HT-29 (cell line): Measurements from ENCODE around the gene FTH1. TPM values are rescaled to one million over a fixed set of nuclear protein-coding genes. Genes with fewer than 3 reads are reported as not detected.

Experiments used
- DNase-seq: peaks from one replicate; pipeline ENCODE4 v3.0.0-alpha.2; 2015; ENCODE audit warnings: low spot score
- total RNA-seq: library from RNA; depleted of rRNA; stranded (reverse); fragments of >200 nt; shearing (Covaris generic); gene quantifications from 2 replicates; pipeline ENCODE4 v1.2.3, GENCODE V29; 2014

Gene FTH1
- total RNA-seq, 1 experiment from 2014 or later = 2,077 TPM

DNA sequence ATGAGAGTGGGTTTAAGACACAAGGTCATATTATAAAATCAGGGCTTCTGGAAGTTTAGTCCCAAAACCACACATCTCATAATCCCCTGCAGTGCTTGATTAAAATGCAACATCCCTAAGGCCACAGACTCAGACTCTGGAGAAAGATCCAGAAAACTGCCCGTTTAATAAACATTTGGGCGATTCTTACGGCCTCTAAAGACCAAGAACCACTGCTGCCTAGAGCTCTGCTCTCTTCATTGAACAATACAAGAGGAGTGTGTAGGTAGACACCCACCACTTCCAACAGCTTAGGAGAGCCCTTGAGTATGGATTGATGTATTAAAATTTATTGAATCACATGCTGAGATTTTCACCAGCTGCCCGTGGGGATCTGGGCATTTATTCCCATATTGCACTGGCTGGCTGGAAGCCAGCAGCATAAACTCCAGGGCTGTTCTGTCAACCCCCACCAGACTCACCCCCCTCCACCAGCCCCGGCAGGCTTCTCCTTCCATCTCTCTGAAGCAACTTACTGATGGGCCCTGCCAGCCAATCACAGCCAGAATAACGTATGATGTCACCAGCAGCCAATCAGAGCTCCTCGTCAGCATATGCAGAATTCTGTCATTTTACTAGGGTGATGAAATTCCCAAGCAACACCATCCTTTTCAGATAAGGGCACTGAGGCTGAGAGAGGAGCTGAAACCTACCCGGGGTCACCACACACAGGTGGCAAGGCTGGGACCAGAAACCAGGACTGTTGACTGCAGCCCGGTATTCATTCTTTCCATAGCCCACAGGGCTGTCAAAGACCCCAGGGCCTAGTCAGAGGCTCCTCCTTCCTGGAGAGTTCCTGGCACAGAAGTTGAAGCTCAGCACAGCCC lies 18.0 kb downstream of the FTH1 start:
- peak; percentile 36 for DNase-seq

DNA sequence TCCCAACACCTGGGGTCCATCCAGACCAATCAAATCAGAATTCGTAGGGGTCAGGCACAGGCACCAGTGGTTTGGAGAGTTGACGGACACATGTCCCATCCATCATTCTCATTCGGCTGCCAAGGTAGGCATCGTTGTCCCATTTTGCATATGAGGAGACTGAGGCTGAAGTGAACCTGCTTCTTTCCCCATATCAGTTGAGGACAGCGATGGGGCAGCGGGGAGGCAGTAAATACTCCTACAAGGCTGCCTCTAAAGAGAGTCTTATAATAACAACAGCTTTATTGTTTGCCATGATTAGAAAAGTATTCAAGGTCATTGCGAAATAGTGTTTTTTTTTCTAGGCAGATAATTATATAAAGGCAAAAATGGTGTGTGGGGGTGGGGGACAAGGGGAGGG lies 18.9 kb downstream of the FTH1 start:
- DNase-seq = no peak

DNA sequence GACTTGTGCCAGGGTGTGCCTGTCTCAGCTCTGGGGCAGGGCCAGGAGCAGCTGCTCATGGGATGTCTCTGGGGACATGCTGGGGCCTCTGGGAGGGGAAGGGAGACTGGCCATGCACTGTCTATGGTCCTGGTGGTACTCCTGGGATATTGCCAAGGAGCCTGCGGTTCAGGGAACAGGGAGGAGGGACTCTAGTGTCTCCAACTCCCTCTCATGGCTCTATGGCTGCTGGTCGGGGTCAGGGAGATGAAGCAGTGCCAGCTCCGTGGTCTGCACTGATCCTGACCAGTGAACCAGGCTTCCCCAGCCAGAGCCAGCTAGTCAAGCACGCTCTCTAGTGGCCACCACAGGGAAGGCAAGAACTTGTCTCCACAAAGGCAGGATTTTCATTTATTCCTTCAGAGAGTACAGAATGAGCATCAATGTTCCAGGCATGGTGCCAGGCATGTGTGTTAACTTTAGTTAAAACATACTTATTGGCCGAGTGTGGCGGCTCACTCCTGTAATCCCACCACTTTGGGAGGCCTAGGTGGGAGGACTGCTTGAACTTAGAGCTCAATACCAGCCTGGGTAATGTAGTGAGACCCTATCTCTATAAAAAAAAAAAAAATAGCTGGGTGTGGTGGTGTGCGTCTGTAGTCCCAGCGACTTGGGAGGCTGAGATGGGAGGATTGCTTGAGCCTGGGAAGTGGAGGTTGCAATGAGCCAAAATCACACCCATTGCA lies 19.8 kb downstream of the FTH1 start:
- peak; percentile 90 for DNase-seq

GRCh38 chr11:61946894-61947293 lies 20.5 kb downstream of the FTH1 start:
- no peak for DNase-seq

DNA sequence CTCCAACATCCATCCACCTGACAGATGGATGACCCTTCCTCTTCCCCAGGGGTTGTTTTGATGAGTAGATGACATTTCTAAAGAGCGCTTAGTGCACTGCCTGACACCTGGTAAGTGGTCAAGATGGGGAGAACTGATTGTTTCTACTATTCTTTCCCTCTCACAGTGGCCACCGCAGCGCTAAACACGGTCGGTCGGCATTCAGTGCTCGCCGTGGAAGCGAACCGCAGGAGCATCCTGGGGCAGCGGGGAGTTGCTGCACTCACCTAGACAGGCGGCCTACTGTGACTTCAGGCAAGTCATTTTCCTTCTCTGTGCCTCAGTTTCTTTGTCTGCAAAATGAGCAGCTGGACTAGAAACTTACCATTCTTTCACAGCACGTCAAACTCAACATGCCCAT lies 22.2 kb downstream of the FTH1 start:
- DNase-seq = no peak

GRCh38 chr11:61940466-61940865 lies 27.0 kb downstream of the FTH1 start:
- no peak for DNase-seq

DNA sequence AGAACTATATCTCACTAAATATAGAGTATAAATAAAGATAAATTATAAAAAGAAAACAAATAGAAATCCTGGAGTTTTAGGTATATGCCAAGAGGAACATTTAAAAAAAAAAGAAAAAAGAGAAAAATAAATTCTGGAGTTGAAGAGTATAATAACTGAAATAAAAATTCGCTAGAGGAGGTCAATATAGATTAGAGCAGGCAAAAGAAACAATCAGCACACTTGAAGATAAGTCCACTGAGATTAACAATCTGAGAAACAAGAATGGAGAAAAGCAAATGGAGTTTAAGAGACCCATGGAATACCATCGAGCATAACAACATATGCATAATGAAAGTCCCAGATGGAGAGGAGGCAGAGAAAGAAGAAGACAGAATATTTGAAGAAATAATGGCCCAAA lies 31.6 kb downstream of the FTH1 start:
- DNase-seq = no peak

GRCh38 chr11:61930933-61931332 lies 36.5 kb downstream of the FTH1 start:
- DNase-seq = no peak

DNA sequence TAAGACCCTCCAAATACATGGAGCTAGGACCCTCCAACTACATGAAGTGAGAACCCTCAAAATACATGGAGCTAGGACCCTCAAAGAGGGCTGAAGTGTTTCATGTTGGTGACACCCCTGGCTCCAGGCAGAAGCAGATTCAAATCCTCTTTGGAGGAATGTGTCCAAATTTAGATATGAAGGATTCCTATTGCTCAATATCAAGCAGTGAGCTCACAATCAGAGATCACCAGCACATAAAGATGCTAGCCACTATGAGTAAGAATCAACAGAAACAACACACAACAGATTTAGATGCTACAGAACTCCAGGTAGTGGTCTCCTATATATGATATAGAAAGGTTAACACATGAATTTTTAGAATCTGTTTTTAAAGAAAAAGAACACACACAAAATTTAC lies 38.8 kb downstream of the FTH1 start:
- DNase-seq = no peak

- DNase-seq = no peak
These were observed 39.9 kb downstream of the FTH1 start for GRCh38 chr11:61927501-61927900.

DNA sequence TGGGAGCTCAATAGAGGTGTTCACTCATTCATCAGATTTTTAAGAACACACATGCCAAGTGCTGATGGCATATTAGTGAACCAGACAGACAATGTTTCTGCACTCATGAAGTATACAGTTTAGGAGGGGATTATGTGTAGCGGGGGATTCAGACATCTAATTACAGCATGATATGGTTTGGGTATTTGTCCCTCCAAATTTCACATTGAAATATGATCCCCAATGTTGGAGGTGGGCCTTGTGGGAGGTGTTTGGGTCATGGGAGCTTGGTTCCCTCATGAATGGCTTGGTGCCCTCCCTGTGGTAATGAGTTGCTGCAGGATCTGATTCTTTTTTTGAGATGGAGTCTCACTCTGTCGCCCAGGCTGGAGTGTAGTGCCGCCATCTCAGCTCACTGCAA lies 41.2 kb downstream of the FTH1 start:
- no peak for DNase-seq

- no peak for DNase-seq
These were observed 41.7 kb downstream of the FTH1 start for GRCh38 chr11:61925736-61926135.

- no peak for DNase-seq
These were observed 43.4 kb downstream of the FTH1 start for GRCh38 chr11:61924064-61924455.

DNA sequence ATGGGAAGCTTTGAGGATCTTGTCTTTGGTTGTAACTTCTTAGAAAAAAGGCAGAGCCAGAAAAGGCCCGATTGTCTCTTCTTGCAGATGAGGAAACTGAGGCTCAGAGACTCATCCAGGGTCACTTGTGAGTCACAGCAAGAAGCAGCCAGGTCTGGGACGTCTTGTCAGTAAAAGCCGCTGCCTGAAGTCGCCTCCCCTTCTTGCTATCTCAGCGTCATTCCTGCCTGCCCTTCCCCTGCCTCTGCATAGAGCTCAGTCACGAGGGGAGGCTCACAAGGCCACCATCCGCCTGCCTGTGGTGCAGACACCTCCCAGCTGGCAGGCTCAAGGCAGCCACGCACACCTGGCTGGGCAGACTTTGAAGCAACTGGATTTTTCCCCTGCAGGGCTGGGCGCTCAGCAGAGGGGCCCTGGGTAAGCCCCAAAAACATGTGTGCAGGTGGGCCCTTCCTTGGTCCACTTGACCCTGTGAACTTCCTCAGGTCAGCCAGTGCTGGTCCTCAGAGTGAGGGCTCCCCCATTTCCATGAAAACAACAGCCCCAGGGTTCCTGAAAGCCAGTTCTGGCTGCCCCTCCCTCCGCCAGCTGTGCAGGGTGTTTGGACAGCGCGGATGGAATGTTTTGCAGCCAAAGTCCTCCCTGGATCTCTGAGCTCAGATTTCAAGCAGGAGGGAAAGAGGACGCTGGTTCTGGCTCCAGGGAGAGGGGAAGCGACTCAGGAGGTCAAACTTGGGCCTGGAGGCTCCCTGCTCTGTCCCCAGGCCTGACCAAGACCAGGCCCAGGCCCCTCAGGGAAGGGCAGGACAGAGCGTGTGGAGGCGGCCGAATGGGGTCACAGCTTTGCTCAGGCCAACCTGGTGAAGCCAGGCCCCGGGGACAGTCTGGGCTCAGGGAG lies 44.0 kb downstream of the FTH1 start:
- DNase-seq = peak; percentile 35

GRCh38 chr11:61922539-61922938 lies 44.9 kb downstream of the FTH1 start:
- no peak for DNase-seq

DNA sequence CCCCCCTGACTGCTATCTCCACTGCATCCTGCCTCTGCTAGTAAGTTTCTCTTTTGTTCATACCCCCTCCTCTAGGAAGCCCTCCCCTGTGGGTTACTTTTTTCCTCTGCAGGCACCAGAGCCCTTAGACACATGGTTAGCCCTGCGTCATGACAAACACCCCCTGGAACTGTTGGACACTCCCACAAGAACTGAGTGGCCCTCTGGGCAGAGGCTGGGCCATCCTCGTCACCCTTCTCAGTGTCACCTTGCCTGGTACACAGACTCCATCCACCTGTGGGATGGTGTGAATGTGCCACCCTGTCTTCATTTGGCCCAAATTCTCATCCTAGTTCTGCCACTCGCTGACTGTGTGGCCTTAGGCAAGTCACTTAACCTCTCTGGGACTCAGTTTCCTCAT lies 46.0 kb downstream of the FTH1 start:
- no peak for DNase-seq

- DNase-seq = no peak
These were observed 47.5 kb downstream of the FTH1 start for GRCh38 chr11:61919705-61920631.

- no peak for DNase-seq
These were observed 48.3 kb downstream of the FTH1 start for GRCh38 chr11:61918938-61919704.

- no peak for DNase-seq
These were observed 49.0 kb downstream of the FTH1 start for GRCh38 chr11:61918251-61918937.
